Neural cell (in vitro differentiated cells): ENCODE measurements around the gene CIZ1. TPM values are rescaled to one million over a fixed set of nuclear protein-coding genes. Genes with fewer than 3 reads are reported as not detected.

Source experiments
- H2AFZ ChIP-seq: fragments of 200-600, 300-800 bp; sonication (generic), shearing (Covaris generic); 2 replicates; pipeline ENCODE4 v1.6.0; 2014; ENCODE audit warnings: low read depth, mild to moderate bottlenecking, antibody characterized with exemption, low read length, moderate library complexity
- H3F3A ChIP-seq: fragments of 200-600 bp; shearing (Covaris generic); 2 replicates; pipeline ENCODE4 v1.6.1; 2016; ENCODE audit warnings: mild to moderate bottlenecking, moderate library complexity, mixed read lengths, antibody characterized with exemption, low read length; ENCODE audit not compliant: insufficient read depth, poor library complexity, severe bottlenecking
- H3K27ac ChIP-seq: fragments of 200-600, 300-800 bp; sonication (generic), shearing (Covaris generic); 2 replicates; pipeline ENCODE4 v1.5.1; 2014; ENCODE audit warnings: mild to moderate bottlenecking, low read length, moderate library complexity
- H3K27me3 ChIP-seq: fragments of 300-800, 200-600 bp; sonication (generic), shearing (Covaris generic); 2 replicates; pipeline ENCODE4 v1.6.0; 2014; ENCODE audit warnings: mild to moderate bottlenecking, low read depth, low read length, moderate library complexity; ENCODE audit not compliant: insufficient read depth
- H3K36me3 ChIP-seq: fragments of 300-800, 200-600 bp; sonication (generic), shearing (Covaris generic); 2 replicates; pipeline ENCODE4 v1.5.1; 2014; ENCODE audit warnings: mild to moderate bottlenecking, antibody characterized with exemption, low read length, moderate library complexity; ENCODE audit not compliant: insufficient read depth
- H3K4me2 ChIP-seq: fragments of 300-800, 200-600 bp; sonication (generic), shearing (Covaris generic); 2 replicates; pipeline ENCODE4 v1.6.0; 2014; ENCODE audit warnings: mild to moderate bottlenecking, low read length
- H3K4me3 ChIP-seq: fragments of 300-800, 200-600 bp; sonication (generic), shearing (Covaris generic); 2 replicates; pipeline ENCODE4 v1.5.1; 2014; ENCODE audit warnings: mild to moderate bottlenecking, low read length, moderate library complexity
- H3K79me2 ChIP-seq: fragments of 200-600 bp; shearing (Covaris generic); replicated peaks from 2 replicates; pipeline ENCODE4 v1.6.0; 2014; ENCODE audit warnings: mild to moderate bottlenecking, low read length, moderate library complexity; ENCODE audit not compliant: insufficient read depth
- H3K9ac ChIP-seq: fragments of 300-800, 200-600 bp; sonication (generic), shearing (Covaris generic); 2 replicates; pipeline ENCODE4 v1.6.1; 2016; ENCODE audit warnings: mild to moderate bottlenecking, low read length, mixed read lengths
- H3K9me2 ChIP-seq: fragments of 200-600 bp; shearing (Covaris generic); 2 replicates; pipeline ENCODE4 v1.6.1; 2016; ENCODE audit warnings: mild to moderate bottlenecking, low read length, mixed read lengths; ENCODE audit not compliant: insufficient read depth
- H3K9me3 ChIP-seq: fragments of 200-600, 300-800 bp; sonication (generic), shearing (Covaris generic); 2 replicates; pipeline ENCODE4 v1.6.1; 2016; ENCODE audit warnings: mild to moderate bottlenecking, mixed run types, low read length, moderate library complexity, mixed read lengths
- H4K20me1 ChIP-seq: fragments of 200-600 bp; shearing (Covaris generic); 2 replicates; pipeline ENCODE4 v1.6.1; 2016; ENCODE audit warnings: mild to moderate bottlenecking, mixed run types; ENCODE audit not compliant: insufficient read depth
- EP300 ChIP-seq: fragments of 450-650 bp; conservative IDR thresholded peaks from 2 replicates; pipeline ENCODE4 v1.6.1; 2014; ENCODE audit warnings: antibody characterized with exemption, mild to moderate bottlenecking, moderate library complexity; ENCODE audit not compliant: poor library complexity, severe bottlenecking
- EZH2 ChIP-seq: fragments of 200-600, 300-800 bp; shearing (Covaris generic), sonication (generic); IDR thresholded peaks from 2 replicates; pipeline ENCODE4 v1.6.1; 2014; ENCODE audit warnings: antibody characterized with exemption, low read length, borderline replicate concordance, mild to moderate bottlenecking; ENCODE audit not compliant: insufficient read depth, poor library complexity, severe bottlenecking
- MXI1 ChIP-seq: fragments of 450-650 bp; conservative IDR thresholded peaks from 2 replicates; pipeline ENCODE4 v1.6.1; 2014; ENCODE audit warnings: antibody characterized with exemption, mild to moderate bottlenecking; ENCODE audit not compliant: poor library complexity, severe bottlenecking
- POLR2AphosphoS5 ChIP-seq: IDR thresholded peaks from 2 replicates; pipeline ENCODE4 v1.6.1; 2012
- RAD21 ChIP-seq: fragments of 450-650 bp; conservative IDR thresholded peaks from 2 replicates; pipeline ENCODE4 v1.6.1; 2014; ENCODE audit warnings: antibody characterized with exemption, mild to moderate bottlenecking, moderate library complexity
- SMC3 ChIP-seq: fragments of 450-650 bp; conservative IDR thresholded peaks from 2 replicates; pipeline ENCODE4 v1.6.1; 2014; ENCODE audit warnings: antibody characterized with exemption, mild to moderate bottlenecking, moderate library complexity; ENCODE audit not compliant: poor library complexity
- TAF1 ChIP-seq: IDR thresholded peaks from 2 replicates; pipeline ENCODE4 v1.6.1; 2012; ENCODE audit warnings: low read depth
- polyA plus RNA-seq: library from polyadenylated mRNA; depleted of rRNA; stranded (reverse); fragments of >200 nt; gene quantifications from 2 replicates; pipeline ENCODE4 v1.2.3, GENCODE V29; 2014
- TF ChIP-seq, protein P1 (sequence below): IDR thresholded peaks from 2 replicates; pipeline ENCODE4 v1.6.1; 2012; ENCODE audit warnings: borderline replicate concordance
- TF ChIP-seq, protein P2 (sequence below): fragments of 450-650 bp; IDR thresholded peaks from 2 replicates; pipeline ENCODE4 v1.5.1; 2014; ENCODE audit warnings: antibody characterized with exemption, mild to moderate bottlenecking, moderate library complexity; ENCODE audit not compliant: poor library complexity, severe bottlenecking

The CIZ1 gene
- polyA plus RNA-seq, 1 donor from 2014 or later = 25.6 TPM

DNA sequence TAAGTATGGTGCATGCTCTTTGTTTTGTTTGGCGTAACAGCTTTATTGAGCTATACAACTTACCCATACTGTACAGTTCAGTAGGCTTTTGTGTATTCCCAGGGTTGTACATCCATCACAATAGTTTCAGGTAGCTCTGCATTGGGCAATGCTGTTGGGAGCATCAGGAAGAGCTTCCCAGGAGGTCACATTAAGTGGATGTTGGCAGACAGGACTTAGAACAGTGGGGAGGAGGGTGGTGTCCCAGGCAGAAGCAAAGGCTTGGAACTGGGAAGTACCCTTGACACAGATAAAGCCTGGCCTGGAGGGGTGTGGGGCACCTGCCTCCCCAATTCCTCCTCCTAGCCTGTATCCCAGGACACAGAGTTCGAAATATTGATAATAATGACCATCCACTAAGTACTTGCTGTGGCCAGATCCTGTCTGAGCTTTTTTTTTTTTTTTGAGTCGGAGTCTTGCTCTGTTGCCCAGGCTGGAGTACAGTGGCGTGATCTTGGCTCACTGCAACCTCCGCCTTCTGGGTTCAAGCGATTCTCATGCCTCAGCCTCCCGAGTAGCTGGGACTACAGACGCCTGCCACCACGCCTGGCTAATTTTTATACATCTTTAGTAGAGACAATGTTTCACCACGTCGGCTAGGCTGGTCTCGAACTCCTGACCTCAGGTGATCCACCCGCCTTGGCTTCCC, 30.0 kb downstream of the CIZ1 start:
- no peaks in the 10 kb centered on the region for H3F3A ChIP-seq
- no peaks in the 10 kb centered on the region for H3K9me3 ChIP-seq
- no peak overlapping the region for H2AFZ ChIP-seq
- H3K79me2 ChIP-seq = no peaks in the 10 kb centered on the region
- peak overlapping the region; percentile 69 for H3K9ac ChIP-seq
- H3K9me2 ChIP-seq = no peaks in the 10 kb centered on the region
- H3K27me3 ChIP-seq = no peaks in the 10 kb centered on the region
- H4K20me1 ChIP-seq = no peaks in the 10 kb centered on the region
- peaks cover 3% of the 10 kb centered on the region for H3K36me3 ChIP-seq
- H3K27ac ChIP-seq = no peak overlapping the region
- TF ChIP-seq TAF1 (no peak), EZH2 (no peak), RAD21 (no peak), POLR2AphosphoS5 (no peak), MXI1 (no peak), EP300 (no peak), SMC3 (no peak)
- TF ChIP-seq, protein P1, sequence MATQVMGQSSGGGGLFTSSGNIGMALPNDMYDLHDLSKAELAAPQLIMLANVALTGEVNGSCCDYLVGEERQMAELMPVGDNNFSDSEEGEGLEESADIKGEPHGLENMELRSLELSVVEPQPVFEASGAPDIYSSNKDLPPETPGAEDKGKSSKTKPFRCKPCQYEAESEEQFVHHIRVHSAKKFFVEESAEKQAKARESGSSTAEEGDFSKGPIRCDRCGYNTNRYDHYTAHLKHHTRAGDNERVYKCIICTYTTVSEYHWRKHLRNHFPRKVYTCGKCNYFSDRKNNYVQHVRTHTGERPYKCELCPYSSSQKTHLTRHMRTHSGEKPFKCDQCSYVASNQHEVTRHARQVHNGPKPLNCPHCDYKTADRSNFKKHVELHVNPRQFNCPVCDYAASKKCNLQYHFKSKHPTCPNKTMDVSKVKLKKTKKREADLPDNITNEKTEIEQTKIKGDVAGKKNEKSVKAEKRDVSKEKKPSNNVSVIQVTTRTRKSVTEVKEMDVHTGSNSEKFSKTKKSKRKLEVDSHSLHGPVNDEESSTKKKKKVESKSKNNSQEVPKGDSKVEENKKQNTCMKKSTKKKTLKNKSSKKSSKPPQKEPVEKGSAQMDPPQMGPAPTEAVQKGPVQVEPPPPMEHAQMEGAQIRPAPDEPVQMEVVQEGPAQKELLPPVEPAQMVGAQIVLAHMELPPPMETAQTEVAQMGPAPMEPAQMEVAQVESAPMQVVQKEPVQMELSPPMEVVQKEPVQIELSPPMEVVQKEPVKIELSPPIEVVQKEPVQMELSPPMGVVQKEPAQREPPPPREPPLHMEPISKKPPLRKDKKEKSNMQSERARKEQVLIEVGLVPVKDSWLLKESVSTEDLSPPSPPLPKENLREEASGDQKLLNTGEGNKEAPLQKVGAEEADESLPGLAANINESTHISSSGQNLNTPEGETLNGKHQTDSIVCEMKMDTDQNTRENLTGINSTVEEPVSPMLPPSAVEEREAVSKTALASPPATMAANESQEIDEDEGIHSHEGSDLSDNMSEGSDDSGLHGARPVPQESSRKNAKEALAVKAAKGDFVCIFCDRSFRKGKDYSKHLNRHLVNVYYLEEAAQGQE = no peak
- TF ChIP-seq, protein P2, sequence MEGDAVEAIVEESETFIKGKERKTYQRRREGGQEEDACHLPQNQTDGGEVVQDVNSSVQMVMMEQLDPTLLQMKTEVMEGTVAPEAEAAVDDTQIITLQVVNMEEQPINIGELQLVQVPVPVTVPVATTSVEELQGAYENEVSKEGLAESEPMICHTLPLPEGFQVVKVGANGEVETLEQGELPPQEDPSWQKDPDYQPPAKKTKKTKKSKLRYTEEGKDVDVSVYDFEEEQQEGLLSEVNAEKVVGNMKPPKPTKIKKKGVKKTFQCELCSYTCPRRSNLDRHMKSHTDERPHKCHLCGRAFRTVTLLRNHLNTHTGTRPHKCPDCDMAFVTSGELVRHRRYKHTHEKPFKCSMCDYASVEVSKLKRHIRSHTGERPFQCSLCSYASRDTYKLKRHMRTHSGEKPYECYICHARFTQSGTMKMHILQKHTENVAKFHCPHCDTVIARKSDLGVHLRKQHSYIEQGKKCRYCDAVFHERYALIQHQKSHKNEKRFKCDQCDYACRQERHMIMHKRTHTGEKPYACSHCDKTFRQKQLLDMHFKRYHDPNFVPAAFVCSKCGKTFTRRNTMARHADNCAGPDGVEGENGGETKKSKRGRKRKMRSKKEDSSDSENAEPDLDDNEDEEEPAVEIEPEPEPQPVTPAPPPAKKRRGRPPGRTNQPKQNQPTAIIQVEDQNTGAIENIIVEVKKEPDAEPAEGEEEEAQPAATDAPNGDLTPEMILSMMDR = no peak
- peak overlapping the region; percentile 75 for H3K4me3 ChIP-seq
- H3K4me2 ChIP-seq = peak overlapping the region; percentile 92

DNA sequence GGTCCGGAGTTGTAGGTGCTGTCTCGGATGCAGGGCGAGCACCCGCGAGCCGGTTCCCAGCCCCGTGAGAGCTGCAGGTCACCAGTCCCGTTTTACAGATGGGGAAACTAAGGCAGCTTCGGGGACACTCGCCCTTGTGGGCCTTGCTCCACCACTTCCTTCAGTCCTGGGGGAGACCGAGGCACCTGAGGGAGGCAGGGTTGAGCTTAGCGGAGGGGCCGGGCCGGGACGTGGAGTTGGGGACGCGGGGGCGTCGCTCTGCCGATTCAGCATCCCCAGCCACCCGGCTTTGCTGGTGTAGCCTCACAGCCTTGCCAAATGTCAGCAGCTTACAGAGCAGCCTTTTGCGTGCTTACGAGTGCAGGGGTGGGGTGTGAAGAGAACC, 30.8 kb downstream of the CIZ1 start:
- Histone ChIP-seq H3K4me2 (peak overlapping the region; percentile 92), H3F3A (no peaks in the 10 kb centered on the region), H3K36me3 (peaks cover 3% of the 10 kb centered on the region), H3K27me3 (no peaks in the 10 kb centered on the region), H3K9me2 (no peaks in the 10 kb centered on the region), H3K9ac (peak overlapping the region; percentile 69), H3K4me3 (peak overlapping the region; percentile 75), H3K9me3 (no peaks in the 10 kb centered on the region), H2AFZ (peak overlapping the region; percentile 48), H4K20me1 (no peaks in the 10 kb centered on the region), H3K79me2 (no peaks in the 10 kb centered on the region), H3K27ac (peak overlapping the region; percentile 34)
- TF ChIP-seq SMC3 (peak; percentile 10), TAF1 (no peak), EP300 (no peak)
